Measurements from ENCODE around the gene NTHL1. TPM values are rescaled to one million over a fixed set of nuclear protein-coding genes. Genes with fewer than 3 reads are reported as not detected.

NTHL1 gene
- total and polyA plus RNA-seq, 2 donors (not counting 3 experiments of a cell fraction or from before 2014, with no cell fraction given): 39.8 to 65.8 TPM

DNA sequence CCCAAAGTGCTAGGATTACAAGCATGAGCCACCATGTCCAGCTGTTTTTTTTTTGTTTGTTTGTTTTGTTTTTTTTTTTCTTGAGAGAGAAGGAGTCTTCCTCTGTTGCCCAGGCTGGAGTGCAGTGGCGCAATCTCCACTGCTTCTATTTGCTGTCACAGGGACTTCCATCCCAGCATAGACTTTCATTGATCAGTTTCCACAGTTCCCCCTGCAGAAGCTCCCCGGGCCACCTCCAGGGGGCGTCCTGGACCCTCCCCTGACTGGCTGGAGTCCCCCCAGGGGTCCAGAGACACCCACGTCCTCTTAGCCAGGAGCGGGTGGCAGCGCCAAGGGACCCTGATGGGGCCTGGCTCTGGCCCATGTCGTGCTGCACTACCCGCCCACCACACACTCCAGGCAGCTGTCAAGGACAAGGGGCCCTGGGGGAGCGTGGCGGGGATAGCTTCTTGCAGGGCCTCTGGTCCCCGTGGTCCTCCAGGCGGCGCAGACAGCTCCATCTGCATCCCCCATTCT is 31.2 kb downstream of the NTHL1 start:
- POLR2A ChIA-PET: no interaction called here
- dilution Hi-C loops (cut with MboI; ENCODE audit: extremely low pct_ligation_motif_present, low sequenced_read_pairs): no loop called here
- Histone ChIP-seq H3K4me2 (ENCODE audit: insufficient read depth, low read length) (no peak overlapping the region), H3K9me3 (replicated peaks; ENCODE audit: control insufficient read depth, insufficient read depth, low read length) (no peaks in the 10 kb centered on the region), H3K9me1 (replicated peaks; ENCODE audit: control insufficient read depth, extremely low read depth, insufficient read depth, low read length) (no peaks in the 10 kb centered on the region), H3K79me2 (ENCODE audit: control insufficient read depth, insufficient read depth, low read length) (no peaks in the 10 kb centered on the region), H2AFZ (ENCODE audit: low read depth, low read length) (no peak overlapping the region), H3K36me3 (ENCODE audit: control insufficient read depth in 2 of 2, extremely low read depth in 1 of 2, insufficient read depth in 2 of 2, low read length in 2 of 2) (no peaks in the 10 kb centered on the region), H3K27me3 (ENCODE audit: control insufficient read depth in 2 of 2, insufficient read depth in 2 of 2, low read length in 2 of 2) (peaks cover 4 to 11% of the 10 kb centered on the region in 2 experiments), H3K4me3 (replicated peaks in 1 of 3; ENCODE audit: insufficient read depth in 1 of 3, low read depth in 1 of 3, low read length in 3 of 3) (no peak overlapping the region), H3K9ac (replicated peaks; ENCODE audit: extremely low read depth, insufficient read depth, low read length) (no peak overlapping the region), H4K20me1 (replicated peaks; ENCODE audit: control insufficient read depth, extremely low read depth, insufficient read depth, low read length) (no peaks in the 10 kb centered on the region), H3K27ac (ENCODE audit: insufficient read depth, low read depth, low read length) (no peak overlapping the region), H3K4me1 (ENCODE audit: control insufficient read depth, extremely low read depth, insufficient read depth, low read length) (peaks cover 6% of the 10 kb centered on the region)
- intact Hi-C loops (cut with micrococcal nuclease): no loop called here
- TF ChIP-seq POLR2AphosphoS5 (IDR thresholded peaks at IDR 0.05; ENCODE audit: insufficient read depth, low read depth, low read length) (no peak), EZH2 (IDR thresholded peaks at IDR 0.05; ENCODE audit: borderline replicate concordance, low read depth, low read length, severe bottlenecking) (no peak), GATA2 (IDR thresholded peaks at IDR 0.05; ENCODE audit: insufficient read depth, insufficient read length, low read depth, low read length) (no peak), POLR2A (IDR thresholded peaks at IDR 0.05; ENCODE audit: low read depth, low read length) (no peak), FOS (IDR thresholded peaks at IDR 0.05; ENCODE audit: borderline replicate concordance, insufficient read depth, low read length) (no peak), MYC (IDR thresholded peaks at IDR 0.05; ENCODE audit: low read depth, low read length) (no peak)
- TF ChIP-seq, protein P1, sequence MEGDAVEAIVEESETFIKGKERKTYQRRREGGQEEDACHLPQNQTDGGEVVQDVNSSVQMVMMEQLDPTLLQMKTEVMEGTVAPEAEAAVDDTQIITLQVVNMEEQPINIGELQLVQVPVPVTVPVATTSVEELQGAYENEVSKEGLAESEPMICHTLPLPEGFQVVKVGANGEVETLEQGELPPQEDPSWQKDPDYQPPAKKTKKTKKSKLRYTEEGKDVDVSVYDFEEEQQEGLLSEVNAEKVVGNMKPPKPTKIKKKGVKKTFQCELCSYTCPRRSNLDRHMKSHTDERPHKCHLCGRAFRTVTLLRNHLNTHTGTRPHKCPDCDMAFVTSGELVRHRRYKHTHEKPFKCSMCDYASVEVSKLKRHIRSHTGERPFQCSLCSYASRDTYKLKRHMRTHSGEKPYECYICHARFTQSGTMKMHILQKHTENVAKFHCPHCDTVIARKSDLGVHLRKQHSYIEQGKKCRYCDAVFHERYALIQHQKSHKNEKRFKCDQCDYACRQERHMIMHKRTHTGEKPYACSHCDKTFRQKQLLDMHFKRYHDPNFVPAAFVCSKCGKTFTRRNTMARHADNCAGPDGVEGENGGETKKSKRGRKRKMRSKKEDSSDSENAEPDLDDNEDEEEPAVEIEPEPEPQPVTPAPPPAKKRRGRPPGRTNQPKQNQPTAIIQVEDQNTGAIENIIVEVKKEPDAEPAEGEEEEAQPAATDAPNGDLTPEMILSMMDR (IDR thresholded peaks at IDR 0.05; ENCODE audit: extremely low read depth in 1 of 2, insufficient read depth in 1 of 2, low read depth in 1 of 2, low read length in 2 of 2): peak; percentile 55 to 66
- CTCF ChIA-PET: interaction anchor here (0.8 to 8.9 kb wide), 8 partner anchors 9 to 130 kb away, joined by 3 to 137 read pairs (median 4); no protein-coding TSS in a partner anchor
- no peak for FAIRE-seq
- DNase-seq (ENCODE audit: low read depth, low spot score): no peak
- BruUV-seq (replicated peaks): no TSS peak

All from endothelial cell of umbilical vein (primary cell).